HCT116 (cell line): ENCODE data around the gene USP9X.

Experiments
- CEBPB ChIP-seq: IDR thresholded peaks from 2 replicates; pipeline ENCODE4 v1.6.1; 2012; ENCODE audit warnings: low read depth
- CTCF ChIP-seq, 3 experiments: fragments of 200-600 bp in 1 of 3; sonication (generic) in 1 of 3; IDR thresholded peaks in 2 of 3; conservative IDR thresholded peaks in 1 of 3; 2 replicates each; pipeline ENCODE4 v1.5.1; 2012 to 2017; ENCODE audit warnings: low read depth in 2 of 3, low read length in 2 of 3, antibody characterized with exemption in 1 of 3, borderline replicate concordance in 1 of 3, control low read depth in 1 of 3, mild to moderate bottlenecking in 1 of 3, mixed read lengths in 1 of 3, mixed run types in 1 of 3, moderate library complexity in 1 of 3; ENCODE audit not compliant: insufficient read depth in 1 of 3
- EZH2 ChIP-seq: fragments of 200-600 bp; sonication (generic); IDR thresholded peaks from 2 replicates; pipeline ENCODE4 v1.6.1; 2017; ENCODE audit warnings: antibody characterized with exemption, mixed run types
- EZH2phosphoT487 ChIP-seq: fragments of 200-600 bp; IDR thresholded peaks from 2 replicates; pipeline ENCODE4 v1.6.1; 2018; ENCODE audit warnings: antibody characterized with exemption, borderline replicate concordance
- MAX ChIP-seq: IDR thresholded peaks from 2 replicates; pipeline ENCODE4 v1.6.1; 2012
- POLR2A ChIP-seq: IDR thresholded peaks from 2 replicates; pipeline ENCODE4 v1.7.0; 2011; ENCODE audit warnings: borderline replicate concordance; ENCODE audit not compliant: insufficient read depth, insufficient read length; ENCODE audit errors: extremely low read depth
- POLR2AphosphoS5 ChIP-seq: IDR thresholded peaks from 2 replicates; pipeline ENCODE4 v1.6.1; 2011; ENCODE audit warnings: mild to moderate bottlenecking, low read depth, low read length, moderate library complexity
- RAD21 ChIP-seq: IDR thresholded peaks from 2 replicates; pipeline ENCODE4 v1.6.1; 2012; ENCODE audit warnings: low read depth, mild to moderate bottlenecking
- REST ChIP-seq: IDR thresholded peaks from 2 replicates; pipeline ENCODE4 v1.6.1; 2012; ENCODE audit warnings: low read depth
- SIN3A ChIP-seq: IDR thresholded peaks from 2 replicates; pipeline ENCODE4 v1.6.1; 2012; ENCODE audit warnings: low read depth
- SP1 ChIP-seq: IDR thresholded peaks from 2 replicates; pipeline ENCODE4 v1.6.1; 2012; ENCODE audit warnings: low read depth
- TCF7L2 ChIP-seq: IDR thresholded peaks from 2 replicates; pipeline ENCODE4 v1.7.0; 2011; ENCODE audit warnings: borderline replicate concordance, inconsistent platforms; ENCODE audit not compliant: insufficient read depth, insufficient read length; ENCODE audit errors: extremely low read depth
- YY1 ChIP-seq: IDR thresholded peaks from 2 replicates; pipeline ENCODE4 v1.6.1; 2011; ENCODE audit warnings: low read length, low read depth, moderate library complexity, mild to moderate bottlenecking; ENCODE audit not compliant: insufficient replicate concordance; ENCODE audit errors: extremely low read depth
- ZFX ChIP-seq: fragments of 450-650 bp; IDR thresholded peaks from 2 replicates; pipeline ENCODE4 v1.6.1; 2017

- no peak for TF ChIP-seq POLR2AphosphoS5
- no peak for TF ChIP-seq EZH2phosphoT487
- TF ChIP-seq ZFX: no peak
- no peak for TF ChIP-seq REST
- TF ChIP-seq POLR2A: no peak
- no peak for TF ChIP-seq CTCF (IDR thresholded peaks at IDR 0.05 in 2 of 3, conservative IDR thresholded peaks at IDR 0.05 in 1 of 3; ENCODE audit: borderline replicate concordance in 1 of 3, insufficient read depth in 1 of 3, low read depth in 2 of 3, low read length in 2 of 3)
- no peak for TF ChIP-seq YY1
- no peak for TF ChIP-seq EZH2
- no peak for TF ChIP-seq MAX
- no peak for TF ChIP-seq SIN3A
- TF ChIP-seq RAD21: no peak
- TF ChIP-seq CEBPB: no peak
- no peak for TF ChIP-seq TCF7L2
- TF ChIP-seq SP1: no peak
These were observed 41.4 kb upstream of the USP9X start for GRCh38 chrX:41043674-41044345.
